Left renal cortex interstitium (tissue), 4 donors: ENCODE measurements around the gene CNTN4. TPM values are rescaled to one million over a fixed set of nuclear protein-coding genes. Genes with fewer than 3 reads are reported as not detected.

ENCODE experiments used
- DNase-seq, 4 donors: peaks; one replicate each; pipeline ENCODE4 v3.0.0-alpha.2; 2013; ENCODE audit warnings: low read depth in 4 of 4, low spot score in 2 of 4, missing footprints in 1 of 4
- polyA plus RNA-seq, 4 donors: library from polyadenylated mRNA; unstranded; fragments of 120-200 nt; gene quantifications; one replicate each; pipeline ENCODE4 v1.2.1, GENCODE V29; 2013; ENCODE audit not compliant: insufficient read length in 4 of 4

The CNTN4 gene
- polyA plus RNA-seq, 4 donors: 24.5 to 32.1 (median 29.8) TPM

DNA sequence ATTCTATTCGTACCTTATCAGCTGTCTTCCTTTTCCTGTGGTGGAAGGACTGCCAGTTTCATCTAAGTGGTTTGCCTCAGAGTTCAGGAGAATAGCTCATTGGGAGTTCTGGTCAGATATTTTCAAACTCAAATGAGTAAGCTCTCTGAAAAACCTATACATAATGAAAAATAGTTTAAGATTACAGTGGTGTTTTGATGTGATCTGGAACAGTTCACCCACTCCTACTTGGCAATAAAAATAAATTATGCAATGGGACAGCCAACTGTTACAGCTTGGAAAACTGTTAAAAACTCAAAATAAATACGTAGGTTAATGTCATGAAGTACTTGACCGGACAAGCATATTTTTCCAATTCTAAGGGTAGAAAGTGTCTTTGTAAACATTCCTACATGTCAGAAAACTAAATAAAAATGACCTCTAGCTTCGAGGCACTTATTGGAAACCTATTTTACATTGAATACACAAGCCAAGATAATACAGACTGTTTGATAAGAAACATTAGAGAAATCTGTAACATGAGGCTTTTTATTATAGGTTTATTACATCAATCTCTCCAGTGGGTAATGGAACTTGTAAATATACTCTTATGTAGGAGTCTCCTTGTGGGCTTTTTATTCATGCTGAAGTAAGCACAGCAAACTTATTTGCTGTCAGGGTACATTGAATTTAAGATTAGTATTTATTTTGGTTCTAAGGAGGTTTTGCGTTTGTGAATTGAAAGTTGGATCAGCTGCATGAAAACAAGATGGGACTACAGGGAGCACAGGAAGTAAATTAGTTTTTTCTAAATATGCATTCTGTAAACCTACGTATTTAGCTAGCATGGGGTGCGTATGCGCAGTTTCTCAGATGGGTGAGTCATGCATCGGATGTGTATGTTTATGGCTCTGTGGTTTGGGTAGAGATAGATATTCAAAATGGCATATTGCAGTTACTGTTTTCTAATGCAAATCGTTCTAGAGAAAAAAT lies 558.4 kb downstream of the CNTN4 start:
- DNase-seq: peak in 1 of 4 donors; percentile 26

DNA sequence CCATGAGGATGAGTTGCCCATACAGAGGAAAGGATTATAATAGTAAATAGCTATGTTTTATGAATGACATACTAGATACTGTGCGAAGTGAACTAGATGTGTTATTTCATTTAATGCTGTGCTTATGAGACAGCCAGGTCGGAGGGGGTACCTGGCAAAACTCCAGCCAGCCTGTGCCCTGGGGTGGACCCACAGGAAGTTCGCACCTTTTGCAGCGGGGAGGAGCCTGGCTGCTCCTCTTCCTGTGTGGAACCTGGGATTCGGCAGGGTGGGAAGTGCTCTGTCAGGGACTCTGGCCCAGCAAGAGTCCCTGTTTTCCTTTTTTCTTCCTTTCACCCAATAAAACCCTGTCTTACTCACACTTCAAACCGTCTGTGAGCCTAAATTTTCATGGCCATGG lies 559.3 kb downstream of the CNTN4 start:
- DNase-seq: no peak

DNA sequence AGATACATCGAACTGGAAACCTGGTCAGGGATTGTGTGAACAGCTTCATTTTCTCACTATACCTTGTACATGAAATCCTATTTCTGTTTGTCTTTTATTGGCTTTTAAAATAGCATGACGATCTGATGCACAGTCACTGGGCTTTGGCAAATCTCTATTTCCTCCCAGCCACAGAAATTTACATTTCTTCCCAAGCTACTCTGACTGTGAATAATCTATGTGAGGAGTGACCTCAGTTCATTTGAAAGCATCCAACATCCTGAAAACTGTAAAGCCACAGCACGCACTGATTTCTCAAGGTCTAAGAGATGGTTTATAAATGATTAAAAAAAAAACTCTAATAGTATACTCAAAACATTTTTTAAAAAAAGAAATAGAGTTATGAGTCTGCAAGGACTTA lies 561.2 kb downstream of the CNTN4 start:
- DNase-seq: no peak

DNA sequence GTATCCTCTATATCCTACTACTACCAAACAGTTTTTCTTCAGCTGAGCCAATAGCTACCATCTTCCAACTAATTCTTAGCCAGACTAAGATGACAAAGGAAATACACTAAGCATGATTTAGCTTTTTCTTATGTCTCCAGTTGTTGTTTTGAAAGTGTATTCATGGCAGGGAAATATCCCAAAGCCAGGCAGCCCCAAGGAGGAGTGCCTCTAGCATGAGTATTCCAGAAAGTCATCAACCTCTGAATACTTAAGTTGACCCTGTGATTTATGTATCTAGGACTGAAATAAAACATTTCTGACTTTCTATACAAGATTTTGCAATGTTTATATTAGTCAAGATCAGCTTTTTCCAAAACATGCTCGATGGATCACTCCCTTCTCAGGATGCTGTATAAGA lies 562.4 kb downstream of the CNTN4 start:
- DNase-seq: no peak

DNA sequence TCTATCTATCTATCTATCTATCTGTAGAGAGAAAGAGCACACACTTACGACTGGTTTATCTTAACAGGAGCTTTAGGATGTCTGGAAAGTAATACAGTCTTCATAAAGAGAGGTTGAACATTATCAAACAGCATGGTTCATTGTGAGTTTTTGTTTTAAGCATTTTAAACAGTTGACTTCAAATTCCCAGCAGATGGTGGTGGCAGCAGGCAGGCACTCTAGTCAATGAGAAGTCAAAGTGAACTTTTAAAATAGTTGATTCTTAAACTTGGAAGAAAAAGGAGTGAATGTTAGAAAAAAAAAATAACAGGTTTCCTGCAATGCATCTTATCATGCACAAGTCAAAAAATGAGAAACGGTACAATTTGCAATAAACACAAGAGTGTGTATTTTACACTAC lies 578.8 kb downstream of the CNTN4 start:
- no peak for DNase-seq

DNA sequence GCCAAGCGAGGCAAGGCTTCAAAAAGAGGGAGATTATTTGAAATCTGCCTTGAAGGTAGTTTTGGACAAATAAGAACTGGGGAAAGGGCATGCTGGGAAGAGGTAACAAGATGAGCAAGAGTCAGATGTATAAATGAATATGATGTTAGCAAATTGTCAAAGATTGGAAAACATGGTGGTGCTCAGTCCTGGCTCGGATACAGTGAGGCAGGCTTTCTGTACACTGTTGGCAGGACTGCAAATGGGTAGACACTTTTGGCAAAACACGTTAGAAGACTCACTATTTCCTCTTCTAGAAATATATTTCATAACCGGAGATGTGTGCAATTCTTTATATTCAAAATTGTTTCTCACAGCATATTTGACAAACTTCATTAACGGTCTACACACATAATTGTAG lies 581.6 kb downstream of the CNTN4 start:
- no peak for DNase-seq

DNA sequence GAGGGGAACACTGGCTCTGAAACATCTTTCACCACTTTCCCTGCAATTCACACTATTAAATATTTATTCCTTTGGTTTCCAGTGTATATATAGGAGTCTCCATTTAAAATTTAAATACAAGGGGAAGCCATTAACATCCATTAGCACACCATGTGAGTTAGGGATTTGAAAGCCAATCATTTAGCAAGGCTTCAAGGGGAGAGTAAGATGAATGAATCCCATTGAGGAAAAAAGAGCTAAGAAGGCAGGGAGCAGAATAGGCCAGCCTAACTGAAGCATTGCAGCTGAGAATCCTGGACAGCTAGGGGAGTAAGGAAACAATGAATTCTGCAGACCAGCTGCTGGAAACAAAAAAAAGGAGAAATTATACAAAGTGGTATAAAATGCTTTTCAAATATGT lies 585.4 kb downstream of the CNTN4 start:
- no peak for DNase-seq

DNA sequence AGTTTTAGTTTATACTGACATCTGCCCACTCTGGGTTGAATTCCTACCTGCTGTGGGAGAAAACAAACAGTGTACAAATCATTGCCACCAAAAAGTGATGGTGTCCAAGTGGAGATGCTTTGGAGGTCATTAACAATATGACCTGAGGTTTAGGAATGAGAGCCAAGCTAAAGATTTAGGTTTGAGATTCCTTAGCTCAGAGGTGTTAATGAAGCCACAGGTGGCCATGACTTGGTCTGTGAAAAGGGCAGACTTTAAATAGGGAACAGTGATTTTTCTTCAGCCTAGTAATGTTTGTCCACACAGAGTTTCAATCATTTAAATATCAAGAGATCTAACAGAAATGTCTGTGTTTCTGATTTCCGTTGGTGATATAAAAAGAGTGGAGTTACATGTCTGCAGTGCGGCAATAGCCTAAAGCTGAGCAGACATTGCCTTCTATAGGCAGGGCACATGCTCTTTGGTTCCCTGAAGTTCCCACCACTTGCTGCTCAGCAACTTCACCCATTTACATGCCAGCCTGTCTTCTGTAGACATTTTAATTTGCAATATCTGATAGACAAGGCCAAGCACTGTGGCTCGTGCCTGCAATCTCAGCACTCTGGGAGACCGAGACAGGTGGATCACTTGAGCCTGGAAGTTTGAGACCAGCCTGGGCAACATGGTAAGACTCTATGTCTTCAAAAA lies 588.3 kb downstream of the CNTN4 start:
- DNase-seq: no peak

DNA sequence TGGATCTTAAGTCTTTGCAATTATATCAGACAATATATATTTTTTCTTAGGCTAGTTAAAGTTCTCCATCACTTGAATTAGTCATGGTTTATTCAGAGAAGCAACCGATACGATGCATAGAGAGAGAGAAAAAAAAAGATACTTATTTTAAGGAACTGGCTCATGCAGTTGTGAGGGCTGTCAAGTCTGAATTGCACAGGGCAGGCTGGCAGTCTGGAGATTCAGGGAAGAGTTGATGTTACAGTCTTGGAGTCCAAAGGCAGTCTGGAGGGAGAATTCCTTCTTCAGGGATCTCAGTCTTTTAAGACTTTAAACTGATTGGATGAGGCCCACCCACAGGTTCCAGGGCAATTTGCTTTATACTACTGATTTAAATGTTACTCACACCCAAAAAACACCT lies 598.9 kb downstream of the CNTN4 start:
- DNase-seq: no peak

DNA sequence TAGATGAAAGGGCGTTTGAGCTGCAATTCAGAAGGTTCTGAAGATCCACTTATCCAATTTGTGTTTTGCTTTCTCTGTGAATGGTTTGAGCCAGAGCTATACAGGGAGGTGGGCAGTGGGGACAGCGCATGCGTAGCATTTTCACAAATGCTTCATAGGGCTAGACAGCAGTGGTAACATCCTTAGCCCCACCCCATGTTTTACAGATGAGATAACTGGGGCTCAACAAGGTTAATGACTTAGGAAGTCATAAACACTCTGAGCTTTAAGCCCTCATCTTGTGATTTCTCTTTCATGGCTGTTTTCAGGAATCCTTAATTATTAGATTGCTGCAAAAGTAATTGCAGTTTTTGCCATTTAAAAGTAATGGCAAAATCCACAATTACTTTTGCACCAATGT lies 602.8 kb downstream of the CNTN4 start:
- DNase-seq: no peak

DNA sequence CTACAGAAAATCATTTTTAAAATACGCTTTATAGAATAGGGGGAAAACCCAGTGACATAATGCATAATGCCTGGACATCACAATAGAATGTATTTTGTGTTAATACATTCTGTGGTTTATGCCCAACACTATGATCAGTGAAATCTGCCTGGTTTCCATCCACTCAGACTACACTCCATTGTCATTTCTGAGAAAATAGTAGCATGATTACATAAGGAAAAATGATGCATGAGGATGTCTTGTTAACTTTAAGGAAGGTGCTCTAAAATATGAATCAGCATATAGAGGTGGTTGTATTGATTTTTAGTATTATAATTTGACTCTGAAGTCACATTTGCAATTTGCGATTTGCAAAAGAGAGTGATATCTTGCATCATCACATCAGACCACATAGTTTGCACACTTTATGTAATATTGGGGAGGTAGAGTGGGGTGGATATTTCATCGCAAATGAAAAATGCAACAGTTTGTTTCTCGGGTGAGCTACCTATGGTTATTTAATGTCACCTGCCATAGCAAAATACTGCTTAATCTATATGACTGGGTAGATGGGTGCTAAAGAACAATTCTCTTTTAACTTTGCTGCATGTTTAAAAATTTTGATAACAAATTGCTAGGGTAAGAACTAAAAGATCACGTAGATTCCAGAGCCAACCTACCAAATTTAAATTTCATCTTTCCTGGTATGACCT lies 607.6 kb downstream of the CNTN4 start:
- no peak for DNase-seq

DNA sequence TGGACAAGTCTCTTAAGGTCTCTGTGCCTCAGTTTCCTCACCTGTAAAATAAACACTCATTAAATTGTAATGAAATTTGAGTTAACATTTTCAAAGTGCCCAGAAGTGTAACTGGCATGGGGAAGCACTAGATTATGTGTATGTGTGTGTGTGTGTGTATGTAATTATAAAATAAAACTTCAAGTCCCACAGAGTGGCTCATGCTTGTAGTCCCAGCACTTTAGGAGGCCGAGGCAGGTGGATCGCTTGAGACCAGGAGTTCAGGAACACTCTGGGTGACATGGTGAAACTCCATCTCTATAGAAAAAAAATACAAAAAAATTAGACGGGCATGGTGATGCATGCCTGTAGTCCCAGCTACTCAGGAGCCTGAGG lies 608.2 kb downstream of the CNTN4 start:
- no peak for DNase-seq

DNA sequence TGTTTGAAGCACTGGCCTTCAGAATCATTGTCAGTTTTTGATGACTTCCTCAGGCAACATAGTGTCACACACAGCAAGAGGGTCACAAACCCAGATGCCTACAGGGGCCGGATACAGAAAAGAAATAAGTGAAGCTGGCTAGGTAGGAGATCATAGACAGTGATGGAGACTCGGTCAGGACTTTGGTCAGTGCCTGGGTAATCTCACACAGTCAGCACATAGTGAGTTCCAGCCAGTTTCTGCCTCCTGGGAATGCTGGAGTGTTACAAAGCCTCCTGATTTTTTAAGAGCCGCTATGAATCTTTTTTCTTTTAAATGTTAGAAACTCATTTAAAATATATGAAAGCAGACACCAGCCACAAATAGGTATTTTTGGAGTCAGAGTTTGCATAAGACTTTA lies 612.4 kb downstream of the CNTN4 start:
- no peak for DNase-seq

DNA sequence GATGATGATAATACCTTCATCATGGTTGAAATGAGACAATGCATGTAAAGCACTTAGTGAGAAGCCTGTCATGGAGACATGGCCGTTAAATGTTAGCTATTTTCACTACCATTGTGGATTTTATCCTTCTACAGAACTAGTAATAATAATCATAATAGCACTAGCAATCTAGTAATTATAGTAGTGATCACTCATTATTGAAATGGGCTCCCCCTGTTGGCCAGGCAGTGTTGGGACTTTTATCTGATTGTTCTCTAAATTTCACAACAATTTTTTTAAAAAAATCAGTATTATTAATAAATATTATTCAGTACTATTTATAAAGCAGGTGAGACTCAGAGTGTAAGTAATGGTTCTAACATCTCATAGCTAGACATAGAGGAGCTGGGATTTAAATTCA lies 615.3 kb downstream of the CNTN4 start:
- DNase-seq: no peak

DNA sequence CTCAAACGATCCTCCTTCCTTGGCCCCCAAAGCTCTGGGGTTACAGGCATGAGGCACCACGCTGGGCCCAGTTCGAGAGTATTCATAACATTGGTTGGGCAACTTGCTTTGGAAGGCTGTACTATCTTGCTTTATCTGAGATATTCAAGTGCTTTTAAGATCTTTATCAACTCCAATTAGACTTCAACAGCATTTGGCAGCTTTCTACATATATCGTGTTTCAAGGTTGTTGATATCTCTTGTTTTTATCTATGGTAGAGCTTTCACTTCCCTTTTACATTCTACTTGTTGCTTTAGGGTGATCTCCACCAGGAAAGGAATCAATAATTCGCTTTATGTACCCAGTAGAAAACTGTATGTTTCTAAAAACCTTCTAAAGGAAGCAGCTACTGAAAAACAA lies 616.2 kb downstream of the CNTN4 start:
- no peak for DNase-seq

DNA sequence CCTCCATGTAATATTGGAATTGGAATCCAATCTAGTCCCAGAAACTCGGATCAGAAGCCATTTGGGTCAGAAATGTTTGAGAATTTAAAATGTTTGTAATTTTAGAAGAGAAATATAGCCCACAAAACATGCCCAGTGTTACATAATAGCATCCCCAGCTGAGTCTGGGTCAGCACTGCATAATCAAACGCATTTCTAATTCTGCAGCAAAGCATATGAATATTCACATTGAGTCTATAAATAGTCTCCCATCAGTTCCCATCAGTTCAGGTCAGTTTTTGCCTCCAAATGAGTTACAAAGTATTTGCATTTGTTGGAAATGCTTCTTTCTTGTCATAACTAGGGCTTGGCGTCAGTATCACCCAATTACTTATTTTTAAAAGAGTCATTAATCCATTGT lies 628.4 kb downstream of the CNTN4 start:
- DNase-seq: no peak

DNA sequence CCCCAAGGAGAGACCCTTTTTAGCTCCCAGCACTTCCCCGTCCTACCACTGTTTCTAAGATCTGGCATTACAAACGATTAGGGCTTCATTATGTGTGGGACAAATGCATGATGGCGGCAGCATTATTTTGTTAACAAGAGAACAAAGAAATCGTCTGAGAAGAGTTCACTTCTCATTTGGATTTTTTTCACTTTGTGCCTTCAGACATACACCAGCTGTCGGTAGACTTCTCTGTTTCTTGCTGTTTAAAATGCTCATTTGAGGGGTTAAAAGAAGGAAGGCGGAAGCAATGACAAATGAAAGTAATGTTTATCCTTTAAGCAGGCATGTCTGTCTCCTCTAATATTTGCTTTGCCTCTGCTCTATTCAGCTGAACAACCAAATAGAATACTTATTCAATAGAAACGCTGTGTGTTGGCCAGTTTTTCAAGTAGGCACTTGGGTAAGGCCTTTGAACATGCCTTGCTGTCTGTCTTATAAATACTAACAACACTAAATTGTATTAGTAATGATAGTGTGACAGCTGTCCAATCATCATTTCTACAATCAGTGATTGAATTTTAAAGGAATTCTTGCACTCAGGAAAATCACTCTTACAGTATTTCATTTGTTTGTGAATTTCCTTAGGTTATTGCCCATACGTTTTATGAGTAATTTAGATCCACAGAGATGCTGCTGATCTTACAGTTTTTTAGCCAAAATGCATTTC lies 629.1 kb downstream of the CNTN4 start:
- no peak for DNase-seq

DNA sequence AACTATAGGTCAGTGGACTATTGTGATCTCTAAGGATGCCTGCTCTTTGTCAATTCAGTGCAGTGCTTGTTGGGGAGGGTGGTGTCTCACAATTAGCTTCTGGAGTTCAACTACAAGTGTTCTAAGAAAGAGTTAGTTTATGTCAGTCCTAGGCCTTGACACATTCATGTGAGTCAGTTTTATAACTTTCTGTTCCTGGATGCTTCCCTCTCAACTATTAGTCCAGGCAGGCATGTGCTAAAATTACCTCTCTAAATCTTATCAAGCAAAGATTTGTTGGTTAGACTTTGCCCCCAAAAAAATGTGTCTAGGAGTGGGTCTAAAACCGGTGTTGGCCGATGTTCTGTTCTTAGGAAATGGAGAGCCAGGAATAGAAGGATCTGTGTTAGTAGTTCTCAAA lies 633.2 kb downstream of the CNTN4 start:
- DNase-seq: no peak

DNA sequence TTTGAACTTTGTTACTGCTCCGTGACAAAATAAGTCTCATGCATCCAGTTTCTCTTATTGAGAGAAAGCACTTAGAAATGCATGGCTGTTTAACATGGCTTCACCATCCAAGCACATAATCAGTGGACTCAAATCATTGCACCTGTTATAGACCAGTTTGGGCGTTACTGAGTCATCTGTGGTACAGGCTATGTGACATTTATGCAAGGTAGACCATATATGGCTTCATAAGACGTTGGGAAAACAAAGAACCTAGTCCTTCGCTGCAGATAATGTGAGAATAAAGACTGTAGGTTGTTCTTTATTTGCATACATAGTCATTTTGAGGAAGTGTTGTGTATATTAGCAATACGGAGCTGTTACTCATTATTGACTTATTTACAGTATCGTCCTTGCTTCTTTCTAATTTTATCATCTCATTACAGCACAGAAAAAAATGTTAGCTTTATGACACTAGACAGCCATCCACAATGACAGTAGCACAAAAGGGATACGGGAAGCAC lies 636.8 kb downstream of the CNTN4 start:
- no peak for DNase-seq

DNA sequence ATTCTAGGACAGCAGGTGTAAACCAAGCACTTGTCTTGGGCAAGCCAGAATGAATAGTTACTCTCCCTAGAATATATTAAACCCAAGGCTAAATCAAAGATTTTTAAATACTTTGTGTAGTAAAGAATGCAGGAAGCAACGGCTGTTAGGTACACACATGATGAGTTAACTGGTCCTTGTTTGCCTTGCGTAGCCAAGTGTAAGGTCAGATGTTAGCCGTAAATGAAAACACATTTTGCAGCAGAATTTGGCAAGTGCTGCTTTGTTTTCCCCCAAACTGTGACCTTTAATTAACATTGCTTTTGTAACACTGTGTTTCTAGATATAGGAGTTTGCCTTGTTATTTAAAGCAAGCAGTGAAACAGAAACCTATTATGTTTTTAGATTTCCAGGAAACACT lies 642.9 kb downstream of the CNTN4 start:
- no peak for DNase-seq
